Muscle of back (tissue), 11 donors: ENCODE data around the gene OR1M1. TPM values are rescaled to one million over a fixed set of nuclear protein-coding genes. Genes with fewer than 3 reads are reported as not detected.

Source experiments
- DNase-seq, 3 donors: peaks; one replicate each; pipeline versions ENCODE4 v3.0.0 to v3.0.0-alpha.2; 2013
- polyA plus RNA-seq, 10 donors: library from polyadenylated mRNA; unstranded; fragments of 120-200 nt; gene quantifications; one replicate each; pipeline ENCODE4 v1.2.1, GENCODE V29; 2013; ENCODE audit not compliant: insufficient read length in 10 of 10

OR1M1 gene
- polyA plus RNA-seq, 10 donors: 0.08 to 0.19 (median 0.10) TPM; not detected in 7

GRCh38 chr19:9075064-9075949 lies 11.6 kb upstream of the OR1M1 start:
- DNase-seq: peak; percentile 73 to 89 (median 86)

GRCh38 chr19:9076901-9077300 lies 10.0 kb upstream of the OR1M1 start:
- DNase-seq: peak in 1 of 3 donors; percentile 50

- no peak for DNase-seq
Observed at GRCh38 chr19:9078651-9079050, 8.2 kb upstream of the OR1M1 start.

- no peak for DNase-seq
Observed at GRCh38 chr19:9107375-9107774, 20.5 kb downstream of the OR1M1 start, which contains the start of gene OR7G2. TSS of gene OR7G2 (minus strand) at chr19:9107475. CDS start at chr19:9103243, 4,232 bp downstream.

GRCh38 chr19:9109959-9110358 lies 23.1 kb downstream of the OR1M1 start:
- DNase-seq: no peak

- no peak for DNase-seq
Observed at GRCh38 chr19:9115307-9115813, 28.5 kb downstream of the OR1M1 start, which contains the start of gene OR7G1. TSS of gene OR7G1 (minus strand) at chr19:9115763. CDS start at chr19:9115763, 0 bp downstream.

- DNase-seq: no peak
Observed at GRCh38 chr19:9116547-9116946, 29.7 kb downstream of the OR1M1 start.

- DNase-seq: no peak
Observed at GRCh38 chr19:9126900-9127405, 40.1 kb downstream of the OR1M1 start, which contains the start of gene OR7G3. TSS of gene OR7G3 (minus strand) at chr19:9126950. CDS start at chr19:9126950, 0 bp downstream.

GRCh38 chr19:9128171-9128570 lies 41.3 kb downstream of the OR1M1 start:
- DNase-seq: no peak

GRCh38 chr19:9130965-9131364 lies 44.1 kb downstream of the OR1M1 start:
- DNase-seq: no peak

GRCh38 chr19:9132422-9132821 lies 45.6 kb downstream of the OR1M1 start:
- DNase-seq: no peak

GRCh38 chr19:9139609-9140158 lies 52.8 kb downstream of the OR1M1 start:
- no peak for DNase-seq

- peak; percentile 95 to 98 (median 96) for DNase-seq
Observed at GRCh38 chr19:9140159-9140874, 53.5 kb downstream of the OR1M1 start, which contains the start of gene ZNF317. TSS of gene ZNF317 (plus strand) at chr19:9140397. CDS start at chr19:9156017, 15,620 bp downstream.

- no peak for DNase-seq
Observed at GRCh38 chr19:9144920-9145319, 58.1 kb downstream of the OR1M1 start.

Other genes starting within 250 kb of the OR1M1 start
- under 1 TPM in 5 of 10 donors, not detected in 5; under 0.01 to 0.37 (median 0.05) TPM for gene MUC16, start 76.7 kb upstream of the OR1M1 start, polyA plus RNA-seq
- gene OR7G2, start 20.4 kb downstream of the OR1M1 start, polyA plus RNA-seq: under 1 TPM in 3 of 10 donors, not detected in 7; 0.04 to 0.08 (median 0.07) TPM
- not detected for gene OR7G1, start 28.7 kb downstream of the OR1M1 start, polyA plus RNA-seq
- not detected for gene OR7G3, start 39.9 kb downstream of the OR1M1 start, polyA plus RNA-seq
- gene ZNF317, start 53.3 kb downstream of the OR1M1 start, polyA plus RNA-seq: 10 to 100 TPM; 15.6 to 23.7 (median 18.8) TPM
- gene OR7D2, start 91.9 kb downstream of the OR1M1 start, polyA plus RNA-seq: 1 to 10 TPM in 1 of 10 donors, under 1 TPM in 9; 0.05 to 1.5 (median 0.10) TPM
- not detected for gene OR7D4, start 132.5 kb downstream of the OR1M1 start, polyA plus RNA-seq
- not detected for gene OR7E24, start 163.9 kb downstream of the OR1M1 start, polyA plus RNA-seq
- gene ZNF699, start 222.8 kb downstream of the OR1M1 start, polyA plus RNA-seq: 1 to 10 TPM; 2.0 to 4.9 (median 3.6) TPM
- 10 to 100 TPM; 18.5 to 36.4 (median 29.4) TPM for gene ZNF559, start 237.1 kb downstream of the OR1M1 start, polyA plus RNA-seq